ENCODE results near the gene ARL10. TPM values are rescaled to one million over a fixed set of nuclear protein-coding genes. Genes with fewer than 3 reads are reported as not detected.

Gene ARL10
- total RNA-seq, 1 experiment from 2014 or later: 0.05 TPM

DNA sequence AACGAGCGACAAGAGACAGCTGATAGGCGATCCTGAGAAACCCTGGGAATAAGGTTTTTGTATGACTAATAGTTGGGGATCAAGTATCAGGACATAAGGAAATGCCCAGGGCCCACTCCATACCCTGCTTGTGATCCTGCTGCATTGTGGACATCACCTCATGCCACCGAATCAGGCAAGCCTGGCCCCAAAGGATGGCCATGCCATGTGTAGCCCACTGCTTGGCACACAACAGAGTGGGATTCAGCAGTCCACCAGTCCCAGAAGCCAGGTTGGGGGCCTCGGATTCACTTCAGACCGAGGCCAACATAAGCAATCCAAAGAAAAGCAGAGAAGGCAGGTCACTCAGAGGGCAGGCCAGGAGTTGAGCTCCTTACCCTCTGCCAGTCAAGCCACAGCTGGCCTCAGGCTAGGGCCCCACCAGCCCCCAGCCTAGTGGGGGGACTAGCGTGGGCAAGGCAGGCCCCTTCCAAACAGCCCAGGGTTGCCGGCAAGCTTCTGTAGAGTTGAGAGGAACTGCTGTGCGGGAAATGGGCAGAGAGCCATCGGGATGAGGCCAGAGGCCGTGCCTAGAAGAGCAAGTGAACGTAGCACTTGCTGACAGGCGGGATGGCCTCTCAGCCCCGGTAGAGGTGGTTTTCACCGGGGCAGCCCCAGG, 18.1 kb downstream of the ARL10 start:
- Histone ChIP-seq H3K27me3 (ENCODE audit: insufficient read depth, low read length) (no peaks in the 10 kb centered on the region), H3K4me3 (replicated peaks in 1 of 2; ENCODE audit: low read depth in 1 of 2, low read length in 2 of 2) (no peak overlapping the region), H3K79me2 (ENCODE audit: insufficient read depth, low read length) (peaks cover 45% of the 10 kb centered on the region), H2AFZ (ENCODE audit: low read depth, low read length, poor library complexity, severe bottlenecking) (no peak overlapping the region), H3K36me3 (ENCODE audit: control insufficient read depth in 1 of 2, insufficient read depth in 2 of 2, low read length in 2 of 2) (peaks cover 31 to 68% of the 10 kb centered on the region in 2 experiments; a peak in 3 of 4 replicates), H3K9me3 (ENCODE audit: control insufficient read depth in 1 of 2, insufficient read depth in 1 of 2, low read depth in 1 of 2, low read length in 2 of 2) (no peaks in the 10 kb centered on the region), H3K4me2 (ENCODE audit: low read length) (no peak overlapping the region), H3K27ac (ENCODE audit: low read depth, low read length) (no peak overlapping the region), H3K4me1 (ENCODE audit: control insufficient read depth in 1 of 2, insufficient read depth in 2 of 2, low read length in 2 of 2) (peaks cover 9 to 13% of the 10 kb centered on the region in 2 experiments; a peak in 3 of 4 replicates), H4K20me1 (ENCODE audit: insufficient read depth) (peaks cover 13% of the 10 kb centered on the region; the same call in 1 of the 2 replicates), H3K9me2 (ENCODE audit: insufficient read depth) (no peaks in the 10 kb centered on the region), H3K9ac (ENCODE audit: low read length) (no peak overlapping the region)
- no peak for DNase-seq (ENCODE audit: low read depth, low spot score)
- ChIA-PET POLR2A (no interaction called here), CTCF (no interaction called here), RAD21 (ENCODE audit: low non-redundant PET in 1 of 2, low total read pairs in 2 of 2, uncharacterized antibody in 2 of 2, unreplicated experiment in 2 of 2) (no interaction called here)
- intact Hi-C loops (cut with micrococcal nuclease): no loop called here
- TF ChIP-seq, protein P1, sequence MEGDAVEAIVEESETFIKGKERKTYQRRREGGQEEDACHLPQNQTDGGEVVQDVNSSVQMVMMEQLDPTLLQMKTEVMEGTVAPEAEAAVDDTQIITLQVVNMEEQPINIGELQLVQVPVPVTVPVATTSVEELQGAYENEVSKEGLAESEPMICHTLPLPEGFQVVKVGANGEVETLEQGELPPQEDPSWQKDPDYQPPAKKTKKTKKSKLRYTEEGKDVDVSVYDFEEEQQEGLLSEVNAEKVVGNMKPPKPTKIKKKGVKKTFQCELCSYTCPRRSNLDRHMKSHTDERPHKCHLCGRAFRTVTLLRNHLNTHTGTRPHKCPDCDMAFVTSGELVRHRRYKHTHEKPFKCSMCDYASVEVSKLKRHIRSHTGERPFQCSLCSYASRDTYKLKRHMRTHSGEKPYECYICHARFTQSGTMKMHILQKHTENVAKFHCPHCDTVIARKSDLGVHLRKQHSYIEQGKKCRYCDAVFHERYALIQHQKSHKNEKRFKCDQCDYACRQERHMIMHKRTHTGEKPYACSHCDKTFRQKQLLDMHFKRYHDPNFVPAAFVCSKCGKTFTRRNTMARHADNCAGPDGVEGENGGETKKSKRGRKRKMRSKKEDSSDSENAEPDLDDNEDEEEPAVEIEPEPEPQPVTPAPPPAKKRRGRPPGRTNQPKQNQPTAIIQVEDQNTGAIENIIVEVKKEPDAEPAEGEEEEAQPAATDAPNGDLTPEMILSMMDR (IDR thresholded peaks at IDR 0.05 in 2 of 3, conservative IDR thresholded peaks at IDR 0.05 in 1 of 3; ENCODE audit: borderline replicate concordance in 1 of 3, insufficient read depth in 1 of 3, low read depth in 2 of 3, low read length in 2 of 3): no peak
- TF ChIP-seq CEBPB (IDR thresholded peaks at IDR 0.05; ENCODE audit: low read depth) (no peak), SRF (IDR thresholded peaks at IDR 0.05; ENCODE audit: low read depth) (no peak), EZH2 (IDR thresholded peaks at IDR 0.05) (no peak), ELF1 (IDR thresholded peaks at IDR 0.05; ENCODE audit: borderline replicate concordance, low read depth) (no peak)
- TF ChIP-seq, protein P2, sequence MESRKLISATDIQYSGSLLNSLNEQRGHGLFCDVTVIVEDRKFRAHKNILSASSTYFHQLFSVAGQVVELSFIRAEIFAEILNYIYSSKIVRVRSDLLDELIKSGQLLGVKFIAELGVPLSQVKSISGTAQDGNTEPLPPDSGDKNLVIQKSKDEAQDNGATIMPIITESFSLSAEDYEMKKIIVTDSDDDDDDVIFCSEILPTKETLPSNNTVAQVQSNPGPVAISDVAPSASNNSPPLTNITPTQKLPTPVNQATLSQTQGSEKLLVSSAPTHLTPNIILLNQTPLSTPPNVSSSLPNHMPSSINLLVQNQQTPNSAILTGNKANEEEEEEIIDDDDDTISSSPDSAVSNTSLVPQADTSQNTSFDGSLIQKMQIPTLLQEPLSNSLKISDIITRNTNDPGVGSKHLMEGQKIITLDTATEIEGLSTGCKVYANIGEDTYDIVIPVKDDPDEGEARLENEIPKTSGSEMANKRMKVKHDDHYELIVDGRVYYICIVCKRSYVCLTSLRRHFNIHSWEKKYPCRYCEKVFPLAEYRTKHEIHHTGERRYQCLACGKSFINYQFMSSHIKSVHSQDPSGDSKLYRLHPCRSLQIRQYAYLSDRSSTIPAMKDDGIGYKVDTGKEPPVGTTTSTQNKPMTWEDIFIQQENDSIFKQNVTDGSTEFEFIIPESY (IDR thresholded peaks at IDR 0.05; ENCODE audit: extremely low read depth, insufficient replicate concordance, low read length): no peak
- no peak for ATAC-seq
- BruUV-seq (replicated peaks): no TSS peak
